GM13977 (cell line): Measurements from ENCODE around the gene KIAA0825.
"Not testable (repeated sequence)": the region's sequence is repeated elsewhere in the genome, so short reads cannot be mapped to it uniquely, and the experiment has no call there.

Experiments
- DNase-seq: peaks from one replicate; pipeline ENCODE4 v3.0.0; 2012; ENCODE audit warnings: low spot score
- in situ Hi-C: fragments of 300-500 bp; cut with MboI; formaldehyde crosslinking; loops from one replicate; pipeline ENCODE4 v1.12.0; 2022; ENCODE audit warnings: low sequenced_read_pairs, low pct_unique_long_range_greater_than_20kb, mixed read lengths, inconsistent platforms; ENCODE audit not compliant: unreplicated experiment
- TF ChIP-seq, protein P1 (sequence below): IDR thresholded peaks from 2 replicates; pipeline ENCODE4 v1.5.1; 2012; ENCODE audit warnings: mild to moderate bottlenecking, control low read depth; ENCODE audit not compliant: insufficient read depth; ENCODE audit errors: extremely low read depth, missing control alignments

Gene KIAA0825

DNA sequence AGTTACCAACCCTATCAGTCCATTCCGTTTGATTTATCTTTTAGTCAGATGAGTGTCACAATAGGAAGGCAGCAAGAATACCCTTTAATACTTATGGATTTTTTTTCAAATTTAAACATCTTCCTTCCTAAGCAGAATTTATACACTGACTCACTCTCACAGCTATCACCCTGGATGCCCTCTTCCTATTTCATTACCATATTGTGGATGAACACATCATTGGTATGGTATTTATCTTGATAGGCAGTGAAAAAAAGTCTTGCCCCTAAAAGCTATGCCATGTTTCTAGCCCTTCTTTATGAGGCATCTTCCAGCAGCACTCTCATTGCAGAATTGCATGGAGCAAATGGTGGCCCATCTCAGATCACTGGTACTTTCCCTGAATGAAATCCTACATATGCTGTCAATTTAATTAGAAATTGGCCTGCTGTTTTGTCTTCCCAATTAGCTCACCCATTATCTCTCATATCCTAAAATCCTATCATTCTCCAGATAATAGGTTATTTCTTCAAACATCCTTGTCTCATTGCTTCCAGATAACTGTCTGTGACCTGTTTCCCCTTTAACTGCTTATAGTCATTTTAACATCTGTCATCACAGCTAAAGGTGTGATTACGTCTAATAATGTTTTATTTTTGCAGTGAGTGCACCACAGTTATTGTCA is 443.5 kb downstream of the KIAA0825 start:
- in situ Hi-C loops, result no loop called here
- TF ChIP-seq, protein P1, sequence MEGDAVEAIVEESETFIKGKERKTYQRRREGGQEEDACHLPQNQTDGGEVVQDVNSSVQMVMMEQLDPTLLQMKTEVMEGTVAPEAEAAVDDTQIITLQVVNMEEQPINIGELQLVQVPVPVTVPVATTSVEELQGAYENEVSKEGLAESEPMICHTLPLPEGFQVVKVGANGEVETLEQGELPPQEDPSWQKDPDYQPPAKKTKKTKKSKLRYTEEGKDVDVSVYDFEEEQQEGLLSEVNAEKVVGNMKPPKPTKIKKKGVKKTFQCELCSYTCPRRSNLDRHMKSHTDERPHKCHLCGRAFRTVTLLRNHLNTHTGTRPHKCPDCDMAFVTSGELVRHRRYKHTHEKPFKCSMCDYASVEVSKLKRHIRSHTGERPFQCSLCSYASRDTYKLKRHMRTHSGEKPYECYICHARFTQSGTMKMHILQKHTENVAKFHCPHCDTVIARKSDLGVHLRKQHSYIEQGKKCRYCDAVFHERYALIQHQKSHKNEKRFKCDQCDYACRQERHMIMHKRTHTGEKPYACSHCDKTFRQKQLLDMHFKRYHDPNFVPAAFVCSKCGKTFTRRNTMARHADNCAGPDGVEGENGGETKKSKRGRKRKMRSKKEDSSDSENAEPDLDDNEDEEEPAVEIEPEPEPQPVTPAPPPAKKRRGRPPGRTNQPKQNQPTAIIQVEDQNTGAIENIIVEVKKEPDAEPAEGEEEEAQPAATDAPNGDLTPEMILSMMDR, result no peak
- DNase-seq, result no peak

DNA sequence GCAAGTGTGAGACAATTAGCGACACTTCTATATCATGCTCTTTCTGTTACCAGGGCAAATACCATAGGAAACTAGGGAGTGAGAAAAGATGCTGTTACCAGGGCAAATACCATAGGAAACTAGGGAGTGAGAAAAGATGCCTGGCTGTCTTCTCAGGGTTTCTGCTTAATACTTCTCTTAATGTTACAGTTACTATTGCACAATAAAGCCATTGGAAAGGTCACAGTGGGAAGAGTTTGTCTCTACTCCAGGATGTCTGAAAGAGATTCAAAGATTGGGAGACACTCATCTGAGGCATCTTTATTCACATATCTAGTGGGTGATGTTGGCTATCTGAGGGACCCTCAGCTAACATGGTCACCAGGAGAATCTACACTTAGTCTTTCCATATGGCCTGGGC is 445.3 kb downstream of the KIAA0825 start:
- TF ChIP-seq, protein P1, result no peak
- no peak for DNase-seq
- in situ Hi-C loops, result no loop called here

DNA sequence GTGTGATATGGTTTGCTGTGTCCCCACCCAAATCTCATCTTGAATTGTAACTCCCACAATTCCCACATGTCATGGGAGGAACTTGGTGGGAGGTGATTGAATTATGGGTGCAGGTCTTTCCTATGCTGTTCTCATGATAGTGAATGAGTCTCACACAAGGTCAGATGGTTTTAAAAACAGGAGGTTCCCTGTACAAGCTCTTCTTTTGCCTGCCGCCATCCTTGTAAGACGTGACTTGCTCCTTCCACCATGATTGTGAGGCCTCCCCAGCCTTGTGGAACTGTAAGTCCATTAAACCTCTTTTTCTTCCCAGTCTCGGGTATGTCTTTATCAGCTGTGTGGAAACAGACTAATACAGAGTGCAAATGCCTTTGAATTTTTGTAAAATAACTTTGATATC is 447.3 kb downstream of the KIAA0825 start:
- in situ Hi-C loops, DNase-seq: not testable (repeated sequence)

DNA sequence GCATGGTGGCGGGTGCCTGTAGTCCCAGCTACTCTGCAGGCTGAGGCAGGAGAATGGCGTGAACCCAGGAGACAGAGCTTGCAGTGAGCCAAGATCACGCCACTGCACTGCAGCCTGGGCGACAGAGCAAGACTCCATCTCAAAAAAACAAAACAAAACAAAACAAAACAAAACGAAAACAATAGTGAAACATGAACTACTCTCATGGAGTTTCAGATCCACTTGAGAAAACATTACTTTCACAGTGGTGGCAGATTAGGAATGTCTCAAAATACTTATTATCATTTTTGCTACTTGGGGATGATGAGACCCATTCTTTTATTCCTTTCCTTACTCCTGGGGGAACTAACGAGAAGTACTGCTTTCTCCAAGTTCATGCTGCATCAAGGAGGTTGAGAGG is 448.2 kb downstream of the KIAA0825 start:
- in situ Hi-C loops, result not testable (repeated sequence)

DNA sequence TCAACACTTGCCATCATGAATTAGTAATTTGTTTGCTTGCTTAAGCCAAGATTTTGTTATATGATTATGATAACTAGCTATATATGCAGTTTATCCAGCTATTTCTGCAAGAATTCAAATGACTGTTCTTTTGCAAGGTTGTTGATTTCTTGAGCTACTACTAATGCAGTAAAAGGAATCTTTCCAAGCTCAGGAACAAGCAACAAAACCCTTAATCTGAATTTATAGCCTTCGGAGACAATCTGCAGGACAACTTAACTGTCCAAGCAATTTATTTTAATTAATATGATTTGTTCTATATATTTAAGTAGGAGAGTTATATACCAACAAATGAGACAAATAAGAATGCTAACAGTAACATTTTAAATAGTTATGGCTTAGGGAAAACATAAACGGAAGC is 450.3 kb downstream of the KIAA0825 start:
- in situ Hi-C loops, result no loop called here
- TF ChIP-seq, protein P1, result no peak
- DNase-seq, result no peak

More for the DNA sequence above, 448.2 kb downstream of the KIAA0825 start:
- not testable (repeated sequence) for DNase-seq

DNA sequence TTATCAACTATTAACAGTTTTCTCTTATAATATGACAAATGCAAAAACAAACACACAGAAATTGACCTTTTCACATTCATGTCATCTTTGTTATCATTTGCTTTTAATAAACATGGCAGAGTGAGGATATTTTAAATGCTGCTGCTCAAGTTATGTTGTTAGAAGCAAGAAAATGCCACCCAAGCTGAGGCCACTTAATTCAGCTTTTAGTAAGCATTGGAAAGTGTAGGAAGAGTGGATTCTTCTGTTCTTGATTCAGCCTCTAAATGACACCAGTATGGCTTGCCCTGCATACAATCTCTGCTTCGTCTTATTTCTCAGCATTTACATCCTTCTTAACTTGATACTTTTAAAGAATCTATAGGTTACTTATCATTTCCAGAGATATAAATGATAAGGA is 456.6 kb downstream of the KIAA0825 start:
- no peak for DNase-seq
- TF ChIP-seq, protein P1, result no peak
- in situ Hi-C loops, result no loop called here

DNA sequence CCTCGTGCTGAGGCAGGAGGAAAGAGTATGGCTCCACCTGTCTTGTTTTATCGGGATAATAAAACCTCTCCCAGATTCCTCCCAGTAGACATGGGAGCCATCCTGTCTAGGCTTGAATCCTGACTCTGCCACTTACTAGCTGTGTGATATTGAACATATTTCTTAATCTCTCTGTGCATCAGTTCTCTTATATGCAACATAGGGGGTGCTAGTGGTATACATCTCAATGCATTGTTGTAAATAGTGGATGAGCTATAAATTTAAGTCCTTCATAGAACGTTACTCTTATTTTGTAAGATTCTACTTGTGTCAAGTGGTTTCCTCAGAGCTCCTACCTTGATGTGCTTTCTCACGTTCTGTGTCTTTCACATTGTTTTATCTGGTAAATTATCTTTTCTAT is 459.3 kb downstream of the KIAA0825 start:
- TF ChIP-seq, protein P1, result no peak
- in situ Hi-C loops, result no loop called here
- DNase-seq, result no peak

DNA sequence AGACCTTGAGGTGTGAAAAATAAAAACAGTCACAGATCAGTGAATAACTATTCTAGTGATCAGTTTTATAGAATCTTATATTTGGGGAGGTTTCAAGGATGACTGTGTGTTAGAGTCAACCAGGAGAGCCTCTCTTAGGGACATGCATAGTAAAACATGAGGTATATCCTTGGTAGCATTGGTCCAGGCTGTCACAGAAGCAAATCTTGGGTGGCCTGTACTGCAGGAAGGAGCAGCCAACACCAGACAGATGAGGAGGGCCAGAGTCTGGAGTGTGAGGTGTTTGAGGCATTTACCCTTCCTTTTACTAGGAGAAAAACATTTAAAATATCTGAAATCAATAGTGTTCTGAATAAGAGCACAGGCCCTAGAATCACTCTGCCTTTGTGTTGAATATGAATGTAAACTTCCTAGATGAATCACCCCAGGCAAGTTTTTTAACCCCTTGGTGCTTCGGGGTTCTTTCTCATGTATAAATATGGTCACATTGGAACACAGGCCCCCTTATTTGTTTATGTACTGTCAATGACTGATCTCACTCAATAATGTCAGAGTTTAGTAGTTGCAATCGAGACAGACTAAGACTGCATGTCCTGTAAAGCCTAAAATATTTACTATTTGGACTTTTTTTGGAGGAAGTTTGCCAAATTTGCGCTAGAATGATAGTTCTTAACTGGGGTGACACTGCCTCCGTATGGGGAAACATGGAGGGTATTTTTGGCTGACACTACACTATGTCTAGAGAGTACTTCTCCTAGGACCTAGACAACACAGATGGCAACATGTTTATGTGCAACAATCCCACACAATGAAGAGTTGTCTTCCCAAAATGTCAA is 460.5 kb downstream of the KIAA0825 start:
- TF ChIP-seq, protein P1, result no peak
- in situ Hi-C loops, result no loop called here
- no peak for DNase-seq
